Esophagus squamous epithelium (tissue), 4 donors: ENCODE data around the gene LPP.

ENCODE experiments used
- POLR2A ChIP-seq, 4 donors: fragments of 450-650 bp; IDR thresholded peaks; one replicate each; pipeline ENCODE4 v1.6.1; 2017; ENCODE audit warnings: antibody characterized with exemption in 4 of 4, mild to moderate bottlenecking in 4 of 4, moderate library complexity in 3 of 4
- TF ChIP-seq, protein P1 (sequence below), 6 experiments: fragments of 450-650 bp in 4 of 6; fragments of 200-600 bp in 2 of 6; sonication (generic) in 2 of 6; IDR thresholded peaks; one replicate each; pipeline ENCODE4 v1.5.1; 2016 to 2019; ENCODE audit warnings: antibody characterized with exemption in 6 of 6, mild to moderate bottlenecking in 4 of 6, moderate library complexity in 4 of 6

DNA sequence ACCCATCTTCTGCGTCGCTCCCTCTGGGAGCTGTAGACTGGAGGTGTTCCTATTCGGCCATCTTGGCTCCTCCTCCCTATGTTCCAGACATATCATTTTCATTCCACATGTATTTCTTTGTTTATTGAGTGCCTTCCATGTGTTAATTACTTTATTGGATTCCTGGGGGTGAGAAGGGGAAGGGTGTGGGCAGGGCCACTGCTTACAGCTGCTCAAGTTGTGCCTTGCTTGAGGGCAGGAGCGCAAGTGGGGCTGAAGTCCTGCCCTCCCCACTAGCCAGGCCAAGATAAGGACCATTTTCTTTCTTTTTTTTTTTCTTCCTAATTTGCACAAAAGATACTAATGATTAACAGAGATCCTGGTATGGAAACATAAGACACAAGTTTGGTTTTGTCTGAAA, 224.8 kb downstream of the LPP start:
- TF ChIP-seq, protein P1, sequence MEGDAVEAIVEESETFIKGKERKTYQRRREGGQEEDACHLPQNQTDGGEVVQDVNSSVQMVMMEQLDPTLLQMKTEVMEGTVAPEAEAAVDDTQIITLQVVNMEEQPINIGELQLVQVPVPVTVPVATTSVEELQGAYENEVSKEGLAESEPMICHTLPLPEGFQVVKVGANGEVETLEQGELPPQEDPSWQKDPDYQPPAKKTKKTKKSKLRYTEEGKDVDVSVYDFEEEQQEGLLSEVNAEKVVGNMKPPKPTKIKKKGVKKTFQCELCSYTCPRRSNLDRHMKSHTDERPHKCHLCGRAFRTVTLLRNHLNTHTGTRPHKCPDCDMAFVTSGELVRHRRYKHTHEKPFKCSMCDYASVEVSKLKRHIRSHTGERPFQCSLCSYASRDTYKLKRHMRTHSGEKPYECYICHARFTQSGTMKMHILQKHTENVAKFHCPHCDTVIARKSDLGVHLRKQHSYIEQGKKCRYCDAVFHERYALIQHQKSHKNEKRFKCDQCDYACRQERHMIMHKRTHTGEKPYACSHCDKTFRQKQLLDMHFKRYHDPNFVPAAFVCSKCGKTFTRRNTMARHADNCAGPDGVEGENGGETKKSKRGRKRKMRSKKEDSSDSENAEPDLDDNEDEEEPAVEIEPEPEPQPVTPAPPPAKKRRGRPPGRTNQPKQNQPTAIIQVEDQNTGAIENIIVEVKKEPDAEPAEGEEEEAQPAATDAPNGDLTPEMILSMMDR (IDR thresholded peaks at IDR 0.05): no peak
- no peak for TF ChIP-seq POLR2A (IDR thresholded peaks at IDR 0.05)
